Smooth muscle cell (in vitro differentiated cells): ENCODE measurements around the gene ADAMTS12. TPM values are rescaled to one million over a fixed set of nuclear protein-coding genes. Genes with fewer than 3 reads are reported as not detected.

ENCODE experiments used
- DNase-seq: peaks from one replicate; lab custom pipeline; 2025; ENCODE audit not compliant: unreplicated experiment; lab: John Stamatoyannopoulos, UW
- H2AFZ ChIP-seq: fragments of 200-600 bp; sonication (generic); 2 replicates; pipeline ENCODE4 v1.6.0; 2016; ENCODE audit warnings: antibody characterized with exemption, low read depth, mild to moderate bottlenecking
- H3F3A ChIP-seq: fragments of 200-600 bp; sonication (generic); 2 replicates; pipeline ENCODE4 v1.6.0; 2017; ENCODE audit warnings: antibody characterized with exemption, low read depth
- H3K27ac ChIP-seq: fragments of 200-600 bp; sonication (generic); 2 replicates; pipeline ENCODE4 v1.5.1; 2016; ENCODE audit warnings: low read depth, mild to moderate bottlenecking
- H3K27me3 ChIP-seq: fragments of 200-600 bp; sonication (generic); 2 replicates; pipeline ENCODE4 v1.6.1; 2016; ENCODE audit warnings: low read depth, mild to moderate bottlenecking
- H3K36me3 ChIP-seq: fragments of 200-600 bp; sonication (generic); 2 replicates; pipeline ENCODE4 v1.5.1; 2016; ENCODE audit warnings: low read depth
- H3K4me1 ChIP-seq: fragments of 200-600 bp; sonication (generic); 2 replicates; pipeline ENCODE4 v1.5.1; 2016; ENCODE audit warnings: low read depth
- H3K4me2 ChIP-seq: fragments of 200-600 bp; sonication (generic); 2 replicates; pipeline ENCODE4 v1.6.0; 2016; ENCODE audit warnings: mild to moderate bottlenecking
- H3K4me3 ChIP-seq: fragments of 200-600 bp; sonication (generic); 2 replicates; pipeline ENCODE4 v1.5.1; 2016; ENCODE audit warnings: mild to moderate bottlenecking
- H3K79me2 ChIP-seq: fragments of 200-600 bp; sonication (generic); 2 replicates; pipeline ENCODE4 v1.6.0; 2016; ENCODE audit warnings: low read depth, mild to moderate bottlenecking
- H3K9ac ChIP-seq: fragments of 200-600 bp; sonication (generic); 2 replicates; pipeline ENCODE4 v1.6.0; 2016; ENCODE audit warnings: low read depth
- H3K9me3 ChIP-seq: fragments of 200-600 bp; sonication (generic); replicated peaks from 2 replicates; pipeline ENCODE4 v1.5.1; 2016; ENCODE audit warnings: low read depth
- H4K20me1 ChIP-seq: fragments of 200-600 bp; sonication (generic); 2 replicates; pipeline ENCODE4 v1.6.0; 2016; ENCODE audit warnings: low read depth
- WGBS: methylation state at CpG from one replicate; pipeline ENCODE4 v1.1.7; 2016; ENCODE audit warnings: low lambda C conversion rate; 5-methylcytosine and 5-hydroxymethylcytosine counted together
- polyA plus RNA-seq: library from polyadenylated mRNA; unstranded; fragments of >200 nt; fragmentation: Nextera tagmentation; extraction: Ambion mirVana; gene quantifications from 2 replicates; pipeline ENCODE4 v1.2.1, GENCODE V29; 2016
- total RNA-seq: library from RNA; depleted of rRNA; stranded (reverse); fragments of >200 nt; gene quantifications from 2 replicates; pipeline ENCODE4 v1.2.3, GENCODE V29; 2014
- TF ChIP-seq, protein P1 (sequence below): fragments of 200-600 bp; sonication (generic); IDR thresholded peaks from 2 replicates; pipeline ENCODE4 v1.5.1; 2017; ENCODE audit warnings: borderline replicate concordance, mild to moderate bottlenecking, antibody characterized with exemption; ENCODE audit not compliant: insufficient read depth, poor library complexity, severe bottlenecking

ADAMTS12 gene
- total and polyA plus RNA-seq, 2 experiments from 2014 or later: 34.3 to 84.9 TPM

DNA sequence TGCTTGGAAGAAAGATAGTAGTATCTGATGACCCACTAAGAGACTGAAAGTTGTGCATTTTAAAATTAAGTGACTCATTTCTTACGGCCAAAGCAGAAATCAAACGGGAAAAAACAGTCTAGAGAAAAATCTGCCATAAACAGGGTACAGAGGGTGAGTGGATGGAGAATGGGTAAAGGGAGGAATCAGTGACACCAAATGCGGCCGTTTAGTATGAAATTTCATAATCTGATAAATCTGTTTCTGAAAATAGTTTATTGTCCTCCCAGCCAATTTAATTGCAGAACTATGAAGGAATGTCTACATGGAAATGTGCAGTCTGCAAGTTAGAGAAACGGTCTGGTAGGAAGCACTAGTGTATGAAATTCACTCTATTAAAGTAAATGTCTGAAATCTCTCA is 39.5 kb downstream of the ADAMTS12 start:
- peak overlapping the region; percentile 27 for H3K4me3 ChIP-seq
- no peaks in the 10 kb centered on the region for H3K9me3 ChIP-seq
- H3K36me3 ChIP-seq: no peaks in the 10 kb centered on the region
- H4K20me1 ChIP-seq: peaks cover 27% of the 10 kb centered on the region
- H3K27me3 ChIP-seq: no peaks in the 10 kb centered on the region
- peak overlapping the region; percentile 31 for H3K9ac ChIP-seq
- TF ChIP-seq, protein P1, sequence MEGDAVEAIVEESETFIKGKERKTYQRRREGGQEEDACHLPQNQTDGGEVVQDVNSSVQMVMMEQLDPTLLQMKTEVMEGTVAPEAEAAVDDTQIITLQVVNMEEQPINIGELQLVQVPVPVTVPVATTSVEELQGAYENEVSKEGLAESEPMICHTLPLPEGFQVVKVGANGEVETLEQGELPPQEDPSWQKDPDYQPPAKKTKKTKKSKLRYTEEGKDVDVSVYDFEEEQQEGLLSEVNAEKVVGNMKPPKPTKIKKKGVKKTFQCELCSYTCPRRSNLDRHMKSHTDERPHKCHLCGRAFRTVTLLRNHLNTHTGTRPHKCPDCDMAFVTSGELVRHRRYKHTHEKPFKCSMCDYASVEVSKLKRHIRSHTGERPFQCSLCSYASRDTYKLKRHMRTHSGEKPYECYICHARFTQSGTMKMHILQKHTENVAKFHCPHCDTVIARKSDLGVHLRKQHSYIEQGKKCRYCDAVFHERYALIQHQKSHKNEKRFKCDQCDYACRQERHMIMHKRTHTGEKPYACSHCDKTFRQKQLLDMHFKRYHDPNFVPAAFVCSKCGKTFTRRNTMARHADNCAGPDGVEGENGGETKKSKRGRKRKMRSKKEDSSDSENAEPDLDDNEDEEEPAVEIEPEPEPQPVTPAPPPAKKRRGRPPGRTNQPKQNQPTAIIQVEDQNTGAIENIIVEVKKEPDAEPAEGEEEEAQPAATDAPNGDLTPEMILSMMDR: no peak
- peak overlapping the region; percentile 32 for H2AFZ ChIP-seq
- peaks cover 54% of the 10 kb centered on the region for H3K79me2 ChIP-seq
- no peak for DNase-seq
- peaks cover 63% of the 10 kb centered on the region for H3K4me1 ChIP-seq
- H3K27ac ChIP-seq: peak overlapping the region; percentile 75
- H3K4me2 ChIP-seq: peak overlapping the region; percentile 84
- H3F3A ChIP-seq: peaks cover 16% of the 10 kb centered on the region
- 33% methylated on average over 5 of the region's 5 CpGs for WGBS

DNA sequence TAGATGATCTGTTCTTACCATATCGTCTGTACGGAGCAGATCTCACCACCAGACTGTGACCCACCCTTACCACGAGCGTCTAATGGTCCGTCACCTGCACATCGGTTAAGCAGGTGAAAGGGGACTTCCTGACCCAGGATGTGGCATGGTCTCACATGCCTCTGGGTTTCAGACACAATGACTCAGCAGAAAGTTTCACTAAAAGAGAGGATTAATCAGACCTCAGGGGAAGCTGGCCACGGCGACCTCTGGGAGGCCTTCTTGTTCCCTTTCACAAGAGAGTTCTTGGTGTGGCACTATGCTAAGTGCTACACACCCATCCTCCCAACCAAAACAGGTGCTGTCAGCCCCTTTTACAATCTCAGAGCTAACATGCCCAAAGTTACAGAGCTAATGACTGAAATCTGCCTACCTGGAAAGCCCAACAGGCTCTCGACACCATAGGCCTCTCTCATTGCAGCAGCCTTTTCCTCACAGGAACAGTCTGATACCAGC is 41.6 kb downstream of the ADAMTS12 start:
- no peak for DNase-seq
- H3K4me3 ChIP-seq: no peak overlapping the region
- H3F3A ChIP-seq: peaks cover 13% of the 10 kb centered on the region
- H3K79me2 ChIP-seq: peaks cover 53% of the 10 kb centered on the region
- peak overlapping the region; percentile 75 for H3K27ac ChIP-seq
- no peaks in the 10 kb centered on the region for H3K27me3 ChIP-seq
- WGBS: 54% methylated on average over 9 of the region's 9 CpGs
- H3K4me2 ChIP-seq: peak overlapping the region; percentile 84
- TF ChIP-seq, protein P1: no peak
- no peaks in the 10 kb centered on the region for H3K36me3 ChIP-seq
- peaks cover 53% of the 10 kb centered on the region for H3K4me1 ChIP-seq
- peaks cover 27% of the 10 kb centered on the region for H4K20me1 ChIP-seq
- H2AFZ ChIP-seq: no peak overlapping the region
- peak overlapping the region; percentile 26 for H3K9ac ChIP-seq
- H3K9me3 ChIP-seq: no peaks in the 10 kb centered on the region

DNA sequence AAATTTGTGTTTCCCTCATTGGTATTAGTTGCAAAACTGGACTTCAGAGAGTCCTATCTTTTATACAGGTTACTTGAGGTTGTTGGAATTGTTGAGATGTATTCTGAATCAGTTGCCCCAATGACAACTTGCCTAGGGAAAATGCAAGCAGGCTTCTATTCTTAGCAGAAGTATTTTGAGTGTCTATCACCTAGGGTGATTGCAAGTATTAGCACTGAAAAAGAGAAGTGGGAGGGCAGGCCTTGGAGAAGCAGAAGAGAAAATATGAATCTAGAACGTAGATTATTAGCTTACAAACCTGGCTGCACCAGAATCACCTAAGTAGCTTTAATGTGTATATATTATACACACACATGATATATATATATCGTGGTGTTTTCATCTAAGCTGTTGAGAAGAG is 43.2 kb downstream of the ADAMTS12 start:
- Histone ChIP-seq H2AFZ (no peak overlapping the region), H3F3A (peaks cover 12% of the 10 kb centered on the region), H3K36me3 (no peaks in the 10 kb centered on the region), H3K4me1 (peaks cover 37% of the 10 kb centered on the region), H3K9ac (no peak overlapping the region), H3K4me2 (no peak overlapping the region), H3K27ac (no peak overlapping the region), H3K9me3 (no peaks in the 10 kb centered on the region), H3K27me3 (no peaks in the 10 kb centered on the region), H4K20me1 (peaks cover 27% of the 10 kb centered on the region), H3K79me2 (peaks cover 62% of the 10 kb centered on the region), H3K4me3 (no peak overlapping the region)
- 90% methylated on average over 2 of the region's 2 CpGs for WGBS
- TF ChIP-seq, protein P1: no peak
- DNase-seq: no peak

DNA sequence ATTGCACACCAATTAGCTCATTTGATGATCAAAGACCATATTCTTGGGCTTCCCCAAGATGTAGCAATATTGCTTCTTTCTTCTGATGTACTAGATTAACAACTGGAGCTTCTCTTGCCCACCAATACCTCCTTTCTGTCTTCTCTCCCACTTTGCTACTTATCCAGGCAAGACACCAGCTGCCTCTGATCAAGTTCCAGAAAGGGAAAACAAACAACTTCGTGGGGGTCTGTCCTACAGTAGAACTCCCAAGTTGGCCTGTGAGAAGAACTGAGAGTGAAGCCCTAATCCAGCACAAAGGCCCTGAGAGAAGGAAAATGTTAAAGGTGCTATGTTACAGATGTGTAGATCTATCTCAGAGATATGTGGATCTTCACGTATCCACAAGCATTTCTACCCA is 44.9 kb downstream of the ADAMTS12 start:
- Histone ChIP-seq H3K9ac (no peak overlapping the region), H4K20me1 (peaks cover 39% of the 10 kb centered on the region), H3K36me3 (no peaks in the 10 kb centered on the region), H3K4me2 (no peak overlapping the region), H3K9me3 (no peaks in the 10 kb centered on the region), H3K27ac (no peak overlapping the region), H3K27me3 (no peaks in the 10 kb centered on the region), H2AFZ (no peak overlapping the region), H3K4me1 (peaks cover 20% of the 10 kb centered on the region), H3K79me2 (peaks cover 62% of the 10 kb centered on the region), H3K4me3 (no peak overlapping the region), H3F3A (no peaks in the 10 kb centered on the region)
- TF ChIP-seq, protein P1: no peak
- DNase-seq: no peak
- 87% methylated on average over 2 of the region's 2 CpGs for WGBS
